ENCODE data around the gene CREBRF. TPM values are rescaled to one million over a fixed set of nuclear protein-coding genes. Genes with fewer than 3 reads are reported as not detected.

Gene CREBRF
- total and polyA plus RNA-seq, 4 donors: 8.1 to 48.5 (median 15.7) TPM

DNA sequence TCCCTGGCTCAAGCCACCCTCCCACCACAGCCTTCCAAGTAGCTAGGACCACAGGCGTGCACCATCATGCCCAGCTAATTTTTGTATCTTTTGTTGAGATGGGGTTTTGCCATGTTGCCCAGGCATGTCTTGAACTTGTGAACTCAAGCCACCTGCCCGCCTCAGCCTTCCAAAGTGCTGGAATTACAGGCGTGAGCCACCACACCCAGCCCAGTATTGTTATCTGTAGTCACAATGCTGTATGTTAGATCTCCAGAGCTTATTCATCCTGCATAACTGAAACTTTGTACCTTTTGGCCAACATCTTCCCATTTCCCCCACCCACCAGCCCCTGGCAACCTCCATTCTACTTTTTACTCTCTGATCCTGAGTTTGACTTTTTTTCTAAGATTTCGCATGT lies 37.5 kb downstream of the CREBRF start:
- peak overlapping the region; percentile 26 to 71 for H3K27ac ChIP-seq (ENCODE audit: low read depth in 1 of 2, low read length in 1 of 2)
- H3K27me3 ChIP-seq (ENCODE audit: control insufficient read depth in 3 of 3, insufficient read depth in 3 of 3, low read length in 2 of 3): no peaks in the 10 kb centered on the region
- DNase-seq (no peak), ATAC-seq (ENCODE audit: insufficient read depth, low FRiP score) (no peak)
- no peak overlapping the region for H3K4me3 ChIP-seq
- H3K4me1 ChIP-seq (ENCODE audit: control insufficient read depth in 5 of 5, insufficient read depth in 5 of 5, low read length in 5 of 5): peaks cover 4 to 7% (median 6%) of the 10 kb centered on the region in 5 donors
- H3K36me3 ChIP-seq (ENCODE audit: control insufficient read depth in 4 of 4, insufficient read depth in 4 of 4, low read length in 4 of 4): peaks cover 0 to 12% (median 8%) of the 10 kb centered on the region in 4 donors
- no peak overlapping the region for H3K9ac ChIP-seq (ENCODE audit: insufficient read depth in 1 of 2, low read length in 2 of 2)
- WGBS, 2 donors: 71 to 84% methylated on average over 4 of the region's 4 CpGs
- no peak for TF ChIP-seq CTCF (IDR thresholded peaks at IDR 0.05; ENCODE audit: control extremely low read depth, extremely low read depth)
- no peaks in the 10 kb centered on the region for H3K9me3 ChIP-seq (ENCODE audit: control insufficient read depth in 4 of 4, insufficient read depth in 3 of 4, low read length in 3 of 4)

GRCh38 chr5:173094012-173094661 lies 38.0 kb downstream of the CREBRF start:
- H3K4me1 ChIP-seq (ENCODE audit: control insufficient read depth in 5 of 5, insufficient read depth in 5 of 5, low read length in 5 of 5): peaks cover 4 to 7% (median 6%) of the 10 kb centered on the region in 5 donors
- 35 to 59% methylated on average over 4 of the region's 4 CpGs for WGBS, 2 donors
- peak overlapping the region in 1 of 2 donors; percentile 26 for H3K27ac ChIP-seq (ENCODE audit: low read depth in 1 of 2, low read length in 1 of 2)

DNA sequence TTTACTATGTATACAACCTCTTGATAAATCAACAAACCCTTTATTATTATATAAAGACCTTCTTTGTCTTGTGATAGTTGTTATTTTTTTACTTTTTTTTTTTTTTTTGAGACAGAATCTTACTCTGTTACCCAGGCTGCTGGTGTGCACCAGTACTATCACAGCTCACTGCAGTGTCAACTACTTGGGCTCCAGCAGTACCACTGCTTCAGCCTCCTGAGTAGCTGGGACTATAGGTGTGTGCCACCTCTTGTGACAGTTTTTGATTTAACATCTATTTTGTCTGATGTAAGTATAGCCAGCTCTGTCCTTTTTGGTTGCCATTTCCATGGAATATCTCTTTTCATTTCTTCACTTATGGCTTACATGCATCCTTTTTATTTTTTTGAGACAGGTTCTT lies 42.6 kb downstream of the CREBRF start:
- Histone ChIP-seq H3K4me1 (ENCODE audit: control insufficient read depth in 5 of 5, insufficient read depth in 5 of 5, low read length in 5 of 5) (peaks cover 0 to 8% (median 5%) of the 10 kb centered on the region in 5 donors), H3K27me3 (ENCODE audit: control insufficient read depth in 3 of 3, insufficient read depth in 3 of 3, low read length in 2 of 3) (no peaks in the 10 kb centered on the region), H3K4me3 (no peak overlapping the region), H3K27ac (ENCODE audit: low read depth in 1 of 2, low read length in 1 of 2) (no peak overlapping the region), H3K36me3 (ENCODE audit: control insufficient read depth in 4 of 4, insufficient read depth in 4 of 4, low read length in 4 of 4) (peaks cover 0 to 5% (median 2%) of the 10 kb centered on the region in 4 donors), H3K9ac (ENCODE audit: insufficient read depth in 1 of 2, low read length in 2 of 2) (no peak overlapping the region), H3K9me3 (ENCODE audit: control insufficient read depth in 4 of 4, insufficient read depth in 3 of 4, low read length in 3 of 4) (no peaks in the 10 kb centered on the region)
- TF ChIP-seq CTCF (IDR thresholded peaks at IDR 0.05; ENCODE audit: control extremely low read depth, extremely low read depth): no peak
- DNase-seq (no peak), ATAC-seq (ENCODE audit: insufficient read depth, low FRiP score) (no peak)

More at GRCh38 chr5:173094012-173094661, 38.0 kb downstream of the CREBRF start:
- Histone ChIP-seq H3K9ac (ENCODE audit: insufficient read depth in 1 of 2, low read length in 2 of 2) (no peak overlapping the region), H3K36me3 (ENCODE audit: control insufficient read depth in 4 of 4, insufficient read depth in 4 of 4, low read length in 4 of 4) (peaks cover 0 to 12% (median 8%) of the 10 kb centered on the region in 4 donors), H3K27me3 (ENCODE audit: control insufficient read depth in 3 of 3, insufficient read depth in 3 of 3, low read length in 2 of 3) (no peaks in the 10 kb centered on the region), H3K4me3 (no peak overlapping the region), H3K9me3 (ENCODE audit: control insufficient read depth in 4 of 4, insufficient read depth in 3 of 4, low read length in 3 of 4) (no peaks in the 10 kb centered on the region)
- DNase-seq: peak in 2 of 3 donors; percentile 77 to 79
- TF ChIP-seq CTCF (IDR thresholded peaks at IDR 0.05; ENCODE audit: control extremely low read depth, extremely low read depth): no peak
- no peak for ATAC-seq (ENCODE audit: insufficient read depth, low FRiP score)

Data from lung (tissue), 12 donors.